Stimulated activated CD8-positive, alpha-beta memory T cell treated with anti-CD3 and anti-CD28 coated beads, Interleukin-2, amount 100 ng/mL, for 48 hours (primary cell): ENCODE results near the gene LRRC8B.
"Not testable (repeated sequence)": the region's sequence is repeated elsewhere in the genome, so short reads cannot be mapped to it uniquely, and the experiment has no call there.

ENCODE experiments used
- DNase-seq, 2 donors: peaks; one replicate each; pipeline ENCODE4 v3.0.0-alpha.2; 2020; ENCODE audit warnings: low read depth in 2 of 2

LRRC8B gene

GRCh38 chr1:89584211-89584610 is 59.6 kb downstream of the LRRC8B start:
- no peak for DNase-seq

DNA sequence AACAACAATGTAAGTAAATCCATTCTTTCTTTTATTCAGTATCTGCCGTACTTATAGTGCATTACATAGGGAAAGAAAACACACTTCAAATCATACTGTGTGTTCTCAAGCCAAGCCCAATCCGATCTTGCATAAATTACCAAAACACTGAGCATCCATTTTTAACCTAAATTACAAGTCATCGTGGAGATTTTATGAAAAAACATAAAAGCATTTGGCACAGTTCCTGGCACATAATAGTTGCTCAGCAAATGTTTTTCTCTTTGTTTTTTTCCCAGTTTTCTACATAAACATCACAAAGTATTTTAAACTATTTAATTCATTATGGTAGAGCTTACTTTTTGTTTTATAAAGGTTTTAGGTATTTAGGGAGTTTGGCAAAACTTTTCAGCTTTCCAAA is 60.2 kb downstream of the LRRC8B start:
- no peak for DNase-seq

- DNase-seq, result no peak
These were observed 63.1 kb downstream of the LRRC8B start for GRCh38 chr1:89587729-89588161.

GRCh38 chr1:89588480-89588879 is 63.9 kb downstream of the LRRC8B start:
- no peak for DNase-seq

DNA sequence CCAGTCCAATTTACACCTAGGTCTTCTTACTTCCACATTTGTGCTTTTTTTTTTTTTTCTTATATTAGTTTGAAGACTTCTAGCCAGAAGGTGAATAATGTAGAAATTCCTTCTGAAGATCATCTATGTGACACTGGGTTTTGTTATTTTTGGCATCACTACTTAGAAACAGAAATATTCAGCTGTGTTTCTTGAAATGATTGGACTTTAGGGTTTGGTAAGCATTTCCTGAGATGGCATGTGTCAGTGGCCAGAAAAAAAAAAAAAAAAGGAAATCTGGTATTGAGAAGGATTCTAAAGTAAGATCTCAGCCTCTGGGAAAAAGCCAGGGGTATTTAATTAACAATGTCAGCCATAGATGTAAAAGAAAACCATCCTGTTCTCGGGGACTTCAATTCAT is 64.9 kb downstream of the LRRC8B start:
- DNase-seq, result no peak

GRCh38 chr1:89590341-89591080 is 65.9 kb downstream of the LRRC8B start:
- no peak for DNase-seq

DNA sequence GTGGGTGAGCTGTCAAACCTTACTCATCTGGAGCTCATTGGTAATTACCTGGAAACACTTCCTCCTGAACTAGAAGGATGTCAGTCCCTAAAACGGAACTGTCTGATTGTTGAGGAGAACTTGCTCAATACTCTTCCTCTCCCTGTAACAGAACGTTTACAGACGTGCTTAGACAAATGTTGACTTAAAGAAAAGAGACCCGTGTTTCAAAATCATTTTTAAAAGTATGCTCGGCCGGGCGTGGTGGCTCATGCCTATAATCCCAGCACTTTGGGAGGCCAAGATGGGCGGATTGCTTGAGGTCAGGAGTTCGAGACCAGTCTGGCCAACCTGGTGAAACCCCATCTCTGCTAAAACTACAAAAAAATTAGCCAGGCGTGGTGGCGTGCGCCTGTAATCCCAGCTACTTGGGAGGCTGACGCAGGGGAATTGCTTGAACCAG is 68.3 kb downstream of the LRRC8B start:
- not testable (repeated sequence) for DNase-seq

DNA sequence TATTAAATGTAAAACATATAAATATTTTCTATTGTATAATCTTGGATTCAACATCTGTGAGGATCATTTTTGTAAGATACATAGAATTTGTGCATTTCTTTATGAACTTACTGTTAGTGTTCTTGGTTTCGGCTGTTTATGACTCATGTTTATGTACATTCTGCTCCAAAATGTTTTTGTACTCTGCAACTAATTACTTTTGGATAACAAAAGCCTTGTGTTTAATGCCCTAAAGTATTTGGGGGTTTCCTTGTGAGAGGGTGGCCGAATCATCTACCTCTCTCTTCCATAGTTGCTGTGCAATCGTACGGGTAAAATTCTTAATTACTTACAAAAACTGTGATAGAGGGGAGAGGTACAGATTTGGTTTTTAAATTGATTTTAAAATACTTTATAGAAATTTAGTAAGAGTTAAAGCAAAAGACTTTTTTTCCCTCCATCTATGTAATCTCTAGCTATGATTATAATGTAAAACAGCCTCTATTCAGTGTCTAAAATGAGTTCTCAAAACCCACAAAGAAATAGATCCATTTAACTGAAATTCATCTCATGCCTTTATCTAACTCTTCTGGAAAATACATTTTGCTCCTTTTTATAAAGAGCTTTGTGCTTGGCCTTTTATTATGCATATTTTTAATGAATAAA is 69.6 kb downstream of the LRRC8B start:
- no peak for DNase-seq

DNA sequence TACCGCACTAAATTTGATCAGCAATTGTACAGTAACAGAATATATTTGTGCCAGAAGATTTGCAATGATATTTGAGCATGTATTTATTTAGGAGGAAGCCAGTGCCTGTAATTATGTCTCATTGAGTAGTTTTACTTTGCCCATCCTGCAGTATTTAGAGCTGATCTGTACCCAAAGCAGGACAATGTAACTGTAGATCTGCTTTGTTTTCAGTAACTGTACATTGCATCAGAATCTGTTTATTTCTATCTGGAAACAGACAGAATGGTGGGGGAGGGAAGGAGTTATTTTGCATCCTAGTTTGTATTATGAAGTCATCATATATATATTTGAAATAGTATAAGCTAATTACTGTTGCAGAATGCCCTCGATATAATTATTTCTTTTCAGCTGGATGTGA is 72.1 kb downstream of the LRRC8B start:
- no peak for DNase-seq

DNA sequence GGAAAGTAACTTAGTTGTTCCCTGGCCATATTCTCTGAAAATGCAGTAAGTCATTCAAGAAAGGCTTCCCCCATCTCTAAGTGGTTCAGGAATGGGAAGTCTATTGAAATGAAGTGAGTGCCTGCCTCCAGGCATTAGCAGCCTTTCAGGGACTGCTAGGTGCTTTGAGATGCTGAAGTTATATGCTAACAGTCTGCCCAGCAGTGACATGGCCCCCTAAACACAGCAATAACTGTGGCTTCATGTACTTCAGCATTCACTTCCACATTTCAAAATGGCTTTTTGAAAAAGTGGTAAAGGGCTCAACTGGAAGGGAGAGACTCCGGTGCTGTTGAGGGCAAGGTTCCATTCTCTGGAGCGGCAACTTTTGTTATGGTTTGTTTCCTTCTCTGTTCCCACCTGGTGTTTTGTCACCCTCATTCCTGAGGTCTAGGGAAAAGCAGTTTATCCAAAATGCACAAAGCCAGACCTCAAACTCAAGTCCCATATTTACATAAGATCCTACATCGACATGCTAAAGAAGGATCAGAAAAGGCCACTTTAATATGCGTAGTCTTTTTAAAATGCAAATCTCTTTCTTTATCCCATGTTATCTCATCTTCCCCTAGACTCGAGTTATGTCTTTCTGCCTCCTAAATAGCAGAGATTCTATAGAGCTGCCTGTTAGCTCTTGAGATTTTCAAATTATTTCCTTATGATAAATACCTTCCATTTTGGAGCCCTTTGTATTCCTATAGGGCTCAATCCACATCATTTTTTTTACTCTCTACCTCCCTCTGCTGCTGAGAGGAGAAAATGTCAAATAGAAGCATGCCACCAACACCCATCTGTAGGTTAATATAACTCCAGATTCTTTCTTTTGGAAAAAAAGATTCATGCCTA is 74.1 kb downstream of the LRRC8B start:
- no peak for DNase-seq

DNA sequence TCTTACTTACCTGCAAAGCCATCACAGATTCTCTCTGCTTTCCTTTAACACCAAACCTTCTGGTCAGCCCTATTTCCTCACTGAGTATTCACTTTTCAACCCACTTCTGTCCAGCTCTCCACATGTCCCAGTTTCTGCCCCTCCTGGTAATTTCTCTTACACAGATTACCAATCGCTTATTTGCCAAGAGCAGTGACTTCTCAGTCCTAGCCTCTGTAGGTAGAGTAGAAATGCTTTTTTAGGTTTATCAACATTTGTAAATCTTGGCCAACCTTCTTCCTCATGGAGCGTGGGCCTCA is 74.7 kb downstream of the LRRC8B start:
- no peak for DNase-seq

DNA sequence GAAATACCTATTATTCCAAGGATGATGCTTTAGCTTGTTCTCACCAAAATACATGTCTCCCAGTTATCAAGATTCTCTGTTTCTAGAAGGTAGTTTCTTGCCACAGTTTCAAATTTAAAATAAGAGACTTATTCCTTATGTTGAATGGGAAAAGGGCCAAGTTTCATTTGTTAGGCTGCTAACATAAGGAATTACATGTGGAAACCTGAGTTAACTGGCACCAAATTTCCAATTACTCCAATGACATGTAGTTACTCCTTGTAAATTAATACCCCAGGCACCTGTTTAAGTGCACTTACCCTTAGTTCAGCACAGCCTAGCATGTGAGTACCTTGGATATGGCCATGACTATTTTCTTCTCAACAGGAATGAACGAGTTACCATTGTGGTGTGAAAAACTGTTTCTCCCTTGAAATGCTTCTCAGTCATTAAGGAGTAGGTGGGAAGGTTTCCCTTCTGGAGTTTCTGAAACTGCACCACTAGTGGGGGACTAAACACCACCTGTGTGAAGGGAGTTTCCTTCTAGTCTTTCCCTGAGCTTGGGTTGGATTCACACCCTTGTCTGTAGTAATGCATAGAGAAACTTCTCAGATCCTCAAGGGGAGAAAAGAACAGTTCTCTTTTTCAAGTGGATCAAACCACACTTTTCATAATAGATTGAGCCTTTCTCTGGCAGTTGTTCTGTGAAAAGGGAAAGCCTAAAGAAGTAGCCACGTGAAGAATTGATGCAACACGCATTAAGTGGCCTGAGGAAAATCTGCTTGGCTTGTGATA is 76.0 kb downstream of the LRRC8B start:
- DNase-seq, result no peak

DNA sequence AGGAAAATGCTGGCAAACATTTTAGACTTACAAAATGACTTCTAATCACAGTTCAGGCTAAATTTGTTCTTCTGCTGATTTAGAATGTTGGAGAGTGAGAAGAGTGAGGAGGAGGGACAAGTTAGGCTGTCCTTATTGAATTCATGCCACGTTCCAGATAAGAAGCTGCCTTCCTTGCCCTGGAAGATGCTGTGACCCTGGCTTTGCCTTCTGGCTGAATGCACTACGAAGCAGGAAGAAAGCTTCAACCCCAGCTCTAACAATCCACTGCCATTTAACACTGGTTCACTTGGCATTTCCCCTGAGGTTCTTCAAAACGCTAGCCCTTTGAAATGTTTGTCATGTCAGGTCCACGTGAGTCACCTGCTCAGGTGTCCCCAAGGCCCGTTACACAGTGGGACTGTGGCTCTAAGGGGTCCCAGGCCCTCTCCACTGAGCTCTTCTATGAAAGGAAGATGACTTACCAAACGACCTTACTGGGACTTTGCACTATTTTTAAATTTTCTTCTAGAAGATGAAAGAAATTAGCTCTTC is 78.3 kb downstream of the LRRC8B start:
- no peak for DNase-seq

- DNase-seq, result no peak
These were observed 79.2 kb downstream of the LRRC8B start for GRCh38 chr1:89603651-89604413.

- DNase-seq, result no peak
These were observed 79.7 kb downstream of the LRRC8B start for GRCh38 chr1:89604414-89604735.

DNA sequence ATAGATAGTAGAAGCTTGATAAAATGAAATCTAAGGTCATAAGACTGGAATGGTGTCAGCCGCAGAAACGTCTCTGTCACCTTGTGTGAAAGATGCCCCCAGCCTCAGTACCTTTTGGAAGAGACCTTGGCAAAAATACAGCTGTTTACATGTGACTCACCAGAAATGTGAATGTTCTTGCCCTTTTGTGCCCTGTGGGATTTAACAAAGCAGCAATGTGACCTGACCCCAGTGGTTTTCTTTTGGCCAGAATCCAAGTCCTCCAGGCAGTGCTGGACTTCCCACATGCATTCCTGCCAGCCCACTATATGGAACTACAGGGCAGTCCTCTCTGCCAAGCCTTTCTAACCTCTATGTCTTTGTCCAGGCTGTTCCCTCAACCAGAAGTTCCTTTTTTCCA is 81.1 kb downstream of the LRRC8B start:
- no peak for DNase-seq

GRCh38 chr1:89606227-89606980 is 81.8 kb downstream of the LRRC8B start:
- DNase-seq, result no peak

DNA sequence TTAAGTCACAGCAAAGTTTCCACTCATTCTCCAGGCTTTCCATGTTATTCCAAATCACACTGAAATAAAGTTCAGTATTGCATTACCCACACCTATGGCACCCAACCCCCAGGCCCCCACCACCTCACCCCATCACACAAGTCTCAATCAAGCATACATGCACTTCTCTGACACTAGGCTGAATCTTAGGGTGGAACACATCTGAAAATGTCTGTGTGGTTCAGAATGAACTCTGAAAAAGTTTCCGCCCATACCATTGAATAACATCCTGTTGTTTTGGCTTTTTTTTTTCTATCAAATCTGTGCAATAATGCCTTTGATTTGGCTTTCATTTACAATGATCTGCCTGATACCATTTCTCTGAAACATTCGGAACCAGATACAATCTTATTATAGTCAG is 82.5 kb downstream of the LRRC8B start:
- DNase-seq, result no peak

DNA sequence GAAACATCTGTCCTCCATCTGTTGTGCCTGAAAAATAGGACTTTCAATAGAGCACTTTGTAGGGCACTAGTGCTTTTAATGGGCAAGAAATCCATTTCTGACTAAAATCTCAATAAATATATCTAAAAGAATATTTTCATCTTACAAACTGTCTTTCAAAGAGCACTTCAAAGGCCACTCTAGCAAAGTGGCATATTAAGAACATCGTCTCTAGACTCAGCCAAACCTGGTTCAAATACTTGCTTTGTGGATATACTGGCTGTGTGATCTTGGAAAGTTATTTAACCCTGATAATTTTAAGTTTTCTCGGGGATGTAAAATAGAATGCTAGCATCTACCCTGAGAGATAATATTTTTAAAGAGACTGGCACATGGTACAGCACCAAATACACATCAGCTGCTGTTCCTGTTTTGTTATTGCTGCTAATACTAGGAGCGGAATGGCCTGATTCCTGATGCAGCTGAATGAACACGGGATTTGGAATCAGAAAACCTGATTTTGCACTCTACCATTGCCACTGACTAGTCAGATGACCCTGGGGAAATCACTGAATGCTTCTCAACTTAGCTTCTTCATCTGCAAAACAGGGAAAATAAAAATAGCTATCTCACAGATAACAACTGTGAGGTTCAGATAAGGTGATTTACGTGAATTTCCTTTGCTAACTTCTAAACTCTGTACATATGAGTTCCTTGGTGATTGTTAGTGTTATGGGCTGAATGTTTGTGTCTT is 83.1 kb downstream of the LRRC8B start:
- no peak for DNase-seq
